ENCODE data around the gene CCDC14. TPM values are rescaled to one million over a fixed set of nuclear protein-coding genes. Genes with fewer than 3 reads are reported as not detected.

The CCDC14 gene
- total RNA-seq, 4 donors from 2014 or later, result 12.3 to 98.4 (median 63.0) TPM

DNA sequence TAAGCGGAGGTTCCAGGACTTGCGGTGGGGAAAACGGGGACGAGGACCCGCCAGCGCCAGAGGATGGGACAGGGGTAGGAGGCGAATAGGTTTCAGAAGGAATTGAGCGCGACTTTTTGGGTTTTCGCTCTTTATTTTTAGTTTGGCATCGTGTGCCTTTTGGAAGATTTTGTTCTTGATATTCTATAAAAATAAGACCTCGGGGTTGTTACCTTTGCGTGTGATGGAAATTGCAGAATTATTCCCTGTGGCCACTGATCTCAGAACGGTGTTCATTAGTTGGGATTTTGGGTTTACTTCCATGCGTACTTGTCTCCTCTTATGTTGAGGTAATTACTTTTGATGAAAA lies 453 bp upstream of the CCDC14 start:
- H3K9me3 ChIP-seq, result no peaks in the 10 kb centered on the region
- intact Hi-C loops (cut with DNase I; ENCODE audit: low total_unique reads), result no loop called here
- H3K4me1 ChIP-seq, result no peaks in the 10 kb centered on the region
- no peak for DNase-seq
- peak overlapping the region; percentile 75 to 88 for H3K27ac ChIP-seq
- no peaks in the 10 kb centered on the region for H3K36me3 ChIP-seq
- H3K27me3 ChIP-seq, result no peaks in the 10 kb centered on the region
- TF ChIP-seq CTCF (IDR thresholded peaks at IDR 0.05), result no peak
- TF ChIP-seq POLR2A (IDR thresholded peaks at IDR 0.05), result no peak
- H3K4me3 ChIP-seq, result peak overlapping the region; percentile 49 to 81

GRCh38 chr3:123953735-123954134 lies 7.3 kb downstream of the CCDC14 start:
- intact Hi-C loops (cut with DNase I; ENCODE audit: low total_unique reads), result no loop called here
- Histone ChIP-seq H3K36me3 (no peaks in the 10 kb centered on the region), H3K4me1 (no peaks in the 10 kb centered on the region), H3K4me3 (no peak overlapping the region), H3K27me3 (no peaks in the 10 kb centered on the region), H3K27ac (no peak overlapping the region), H3K9me3 (no peaks in the 10 kb centered on the region)
- TF ChIP-seq POLR2A (IDR thresholded peaks at IDR 0.05) (no peak), CTCF (IDR thresholded peaks at IDR 0.05) (no peak)
- no peak for DNase-seq

GRCh38 chr3:123952844-123953520 lies 8.0 kb downstream of the CCDC14 start:
- H3K9me3 ChIP-seq, result no peaks in the 10 kb centered on the region
- no peak for DNase-seq
- intact Hi-C loops (cut with DNase I; ENCODE audit: low total_unique reads), result no loop called here
- H3K27me3 ChIP-seq, result no peaks in the 10 kb centered on the region
- no peaks in the 10 kb centered on the region for H3K36me3 ChIP-seq
- no peak overlapping the region for H3K27ac ChIP-seq
- no peak overlapping the region for H3K4me3 ChIP-seq
- H3K4me1 ChIP-seq, result no peaks in the 10 kb centered on the region
- TF ChIP-seq CTCF (IDR thresholded peaks at IDR 0.05), result no peak
- TF ChIP-seq POLR2A (IDR thresholded peaks at IDR 0.05), result no peak

GRCh38 chr3:123951522-123952447 lies 9.2 kb downstream of the CCDC14 start:
- H3K4me3 ChIP-seq, result no peak overlapping the region
- H3K36me3 ChIP-seq, result no peaks in the 10 kb centered on the region
- H3K9me3 ChIP-seq, result no peaks in the 10 kb centered on the region
- TF ChIP-seq CTCF (IDR thresholded peaks at IDR 0.05), result no peak
- no peak for TF ChIP-seq POLR2A (IDR thresholded peaks at IDR 0.05)
- no peaks in the 10 kb centered on the region for H3K27me3 ChIP-seq
- no peak for DNase-seq
- no peaks in the 10 kb centered on the region for H3K4me1 ChIP-seq
- intact Hi-C loops (cut with DNase I; ENCODE audit: low total_unique reads), result no loop called here
- H3K27ac ChIP-seq, result no peak overlapping the region

DNA sequence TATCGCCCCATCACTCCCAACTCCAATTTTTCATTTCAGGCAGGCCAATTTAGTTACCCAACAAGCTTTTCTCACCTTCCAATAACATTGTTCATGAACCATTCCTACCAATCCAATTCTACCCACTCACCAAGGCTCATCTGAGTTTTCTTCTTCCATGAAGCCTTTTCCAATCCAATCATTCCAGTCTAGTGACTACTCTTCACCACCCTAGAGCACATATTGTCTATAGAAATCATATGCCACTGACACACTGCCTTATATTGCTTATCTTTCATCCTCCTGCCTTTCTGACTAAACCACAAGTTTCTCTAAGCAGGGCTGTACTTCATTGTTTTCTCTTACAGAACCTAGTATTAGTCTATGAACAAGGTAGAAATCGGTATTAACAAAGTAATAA lies 11.4 kb downstream of the CCDC14 start:
- TF ChIP-seq POLR2A (IDR thresholded peaks at IDR 0.05), result no peak
- no peak for TF ChIP-seq CTCF (IDR thresholded peaks at IDR 0.05)
- Histone ChIP-seq H3K4me3 (no peak overlapping the region), H3K27me3 (no peaks in the 10 kb centered on the region), H3K27ac (no peak overlapping the region), H3K9me3 (no peaks in the 10 kb centered on the region), H3K4me1 (no peaks in the 10 kb centered on the region), H3K36me3 (no peaks in the 10 kb centered on the region)
- no peak for DNase-seq
- intact Hi-C loops (cut with DNase I; ENCODE audit: low total_unique reads), result no loop called here
